Testis (tissue), 3 donors: Measurements from ENCODE around the gene ITGA6. TPM values are rescaled to one million over a fixed set of nuclear protein-coding genes. Genes with fewer than 3 reads are reported as not detected.

Experiments used
- DNase-seq: peaks from one replicate; pipeline ENCODE4 v3.0.0-alpha.2; 2019
- H3K27ac ChIP-seq, 2 donors: fragments of 200-600 bp; sonication (generic); one replicate each; pipeline ENCODE4 v1.5.1; 2019
- H3K27me3 ChIP-seq: fragments of 200-600 bp; sonication (generic); one replicate; pipeline ENCODE4 v1.5.1; 2019
- H3K36me3 ChIP-seq: fragments of 200-600 bp; sonication (generic); one replicate; pipeline ENCODE4 v1.5.1; 2017; ENCODE audit warnings: low read depth; ENCODE audit errors: missing control alignments
- H3K4me1 ChIP-seq: fragments of 200-600 bp; sonication (generic); one replicate; pipeline ENCODE4 v1.5.1; 2019
- H3K4me3 ChIP-seq, 2 donors: fragments of 200-600 bp; sonication (generic); one replicate each; pipeline ENCODE4 v1.5.1; 2017 to 2019
- H3K9me3 ChIP-seq: fragments of 200-600 bp; sonication (generic); one replicate; pipeline ENCODE4 v1.5.1; 2017
- CTCF ChIP-seq, 3 experiments: fragments of 450-650 bp in 2 of 3; fragments of 200-600 bp in 1 of 3; sonication (generic) in 1 of 3; IDR thresholded peaks; one replicate each; pipeline ENCODE4 v1.5.1; 2016 to 2019; ENCODE audit warnings: antibody characterized with exemption in 3 of 3, mild to moderate bottlenecking in 2 of 3, moderate library complexity in 1 of 3
- POLR2A ChIP-seq: fragments of 450-650 bp; IDR thresholded peaks from one replicate; pipeline ENCODE4 v1.6.1; 2017; ENCODE audit warnings: antibody characterized with exemption, mild to moderate bottlenecking, moderate library complexity
- WGBS, 2 donors: methylation state at CpG; one replicate each; pipeline ENCODE4 v1.1.5; 2018; 5-methylcytosine and 5-hydroxymethylcytosine counted together
- intact Hi-C: fragments of 100-400 bp; cut with DNase I; formaldehyde crosslinking; loops from one replicate; pipeline ENCODE4 v1.15.1; 2023; ENCODE audit warnings: low total_unique reads
- polyA plus RNA-seq: library from polyadenylated mRNA; stranded (reverse); fragments of 350-450 nt; fragmentation: Illumina TruSeq; extraction: RNeasy Lipid Tissue Mini Kit (QIAGEN cat#74804); gene quantifications from one replicate; pipeline ENCODE4 v1.2.3, GENCODE V29; 2014; ENCODE audit warnings: low read depth, low replicate concordance; ENCODE audit not compliant: insufficient read depth
- total RNA-seq, 2 donors: library from RNA; depleted of rRNA; stranded (reverse); fragments of >200 nt; gene quantifications; one replicate each; pipeline ENCODE4 v1.2.3, GENCODE V29; 2016

ITGA6 gene
- total and polyA plus RNA-seq, 3 donors from 2014 or later = 57.5 to 232 (median 166) TPM

GRCh38 chr2:172470958-172471922, 43.9 kb downstream of the ITGA6 start:
- DNase-seq = no peak
- no peaks in the 10 kb centered on the region for H3K36me3 ChIP-seq
- no peak overlapping the region for H3K4me3 ChIP-seq
- H3K9me3 ChIP-seq = no peaks in the 10 kb centered on the region
- intact Hi-C loops = no loop called here
- H3K27me3 ChIP-seq = no peaks in the 10 kb centered on the region
- TF ChIP-seq POLR2A (no peak), CTCF (IDR thresholded peaks at IDR 0.05) (no peak)
- no peak overlapping the region for H3K27ac ChIP-seq
- 88 to 94% methylated on average over 11 of the region's 11 CpGs for WGBS, 2 donors
- no peaks in the 10 kb centered on the region for H3K4me1 ChIP-seq

DNA sequence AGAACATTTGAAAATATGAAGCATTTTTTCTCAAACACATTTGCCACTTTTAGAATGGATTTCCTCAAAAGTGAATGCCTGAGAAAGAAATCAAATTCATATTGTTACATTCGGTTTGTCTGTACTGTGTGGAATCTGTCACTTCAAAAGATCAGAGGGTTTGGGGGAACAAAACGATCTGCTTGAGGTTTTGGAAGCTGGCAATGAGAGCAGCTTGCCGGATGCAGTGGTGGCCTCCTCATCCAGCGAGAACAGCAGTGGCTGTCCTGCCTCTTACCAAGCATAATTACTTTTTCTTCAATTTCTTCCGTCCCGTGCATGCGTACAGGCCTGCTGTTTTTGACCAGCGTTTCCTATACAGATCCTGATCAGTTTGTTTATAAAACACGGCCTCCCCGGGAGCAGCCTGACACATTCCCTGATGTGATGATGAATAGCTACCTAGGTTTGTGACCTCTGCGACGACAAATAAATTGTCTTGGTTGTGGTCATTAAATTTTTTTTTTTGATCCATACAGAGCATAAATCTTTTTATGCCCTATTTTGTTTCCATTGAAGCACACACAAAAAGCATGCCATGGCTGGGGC, 45.2 kb downstream of the ITGA6 start:
- H3K36me3 ChIP-seq = no peaks in the 10 kb centered on the region
- intact Hi-C loops = no loop called here
- no peak overlapping the region for H3K4me3 ChIP-seq

DNA sequence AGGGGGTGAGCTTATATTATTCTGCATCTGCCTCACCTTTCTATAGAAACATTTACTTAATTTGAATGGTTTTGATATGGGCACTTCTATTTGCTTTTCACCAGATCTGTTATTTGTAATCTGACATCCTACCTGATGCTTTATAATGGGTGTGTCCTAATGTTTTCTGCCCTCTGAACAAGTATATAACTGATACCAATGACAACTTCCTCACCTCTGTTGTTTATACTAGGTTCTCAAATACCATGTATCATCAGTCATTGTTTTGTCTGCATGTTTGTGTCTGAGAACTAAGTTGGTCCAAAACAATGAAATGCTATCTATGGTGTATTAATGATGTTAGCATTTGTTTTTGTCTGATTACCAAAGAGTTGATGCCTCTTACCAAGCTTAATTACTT, 45.8 kb downstream of the ITGA6 start:
- Histone ChIP-seq H3K36me3 (no peaks in the 10 kb centered on the region), H3K4me3 (no peak overlapping the region), H3K9me3 (no peaks in the 10 kb centered on the region), H3K27me3 (no peaks in the 10 kb centered on the region), H3K4me1 (no peaks in the 10 kb centered on the region), H3K27ac (no peak overlapping the region)
- intact Hi-C loops = no loop called here
- TF ChIP-seq POLR2A (no peak), CTCF (IDR thresholded peaks at IDR 0.05) (no peak)
- DNase-seq = no peak

More for the DNA sequence above, 45.2 kb downstream of the ITGA6 start:
- no peaks in the 10 kb centered on the region for H3K4me1 ChIP-seq
- H3K27me3 ChIP-seq = no peaks in the 10 kb centered on the region
- no peak for DNase-seq
- TF ChIP-seq CTCF (IDR thresholded peaks at IDR 0.05) (no peak), POLR2A (no peak)
- 82% methylated on average over 12 of the region's 12 CpGs for WGBS, 2 donors
- H3K27ac ChIP-seq = no peak overlapping the region
- no peaks in the 10 kb centered on the region for H3K9me3 ChIP-seq

GRCh38 chr2:172478353-172478752, 51.0 kb downstream of the ITGA6 start:
- Histone ChIP-seq H3K36me3 (no peaks in the 10 kb centered on the region), H3K4me1 (peaks cover 11% of the 10 kb centered on the region), H3K4me3 (no peak overlapping the region), H3K9me3 (no peaks in the 10 kb centered on the region), H3K27ac (no peak overlapping the region), H3K27me3 (no peaks in the 10 kb centered on the region)
- WGBS, 2 donors = 93 to 95% methylated on average over 8 of the region's 8 CpGs
- intact Hi-C loops = no loop called here
- no peak for TF ChIP-seq CTCF (IDR thresholded peaks at IDR 0.05)
- TF ChIP-seq POLR2A = no peak
- no peak for DNase-seq
